Uterus (tissue), 2 donors: Measurements from ENCODE around the gene BICDL1.

Experiments
- CTCF ChIP-seq, 4 experiments: fragments of 200-600 bp in 2 of 4; fragments of 450-650 bp in 2 of 4; sonication (generic) in 2 of 4; IDR thresholded peaks; one replicate each; pipeline ENCODE4 v1.5.1; 2016 to 2019; ENCODE audit warnings: antibody characterized with exemption in 4 of 4, mild to moderate bottlenecking in 2 of 4, moderate library complexity in 1 of 4
- POLR2A ChIP-seq, 2 donors: fragments of 450-650 bp; IDR thresholded peaks; one replicate each; pipeline ENCODE4 v1.6.1; 2016; ENCODE audit warnings: antibody characterized with exemption in 2 of 2, mild to moderate bottlenecking in 1 of 2, moderate library complexity in 1 of 2

GRCh38 chr12:120015313-120015712 is 26.3 kb downstream of the BICDL1 start:
- TF ChIP-seq CTCF (IDR thresholded peaks at IDR 0.05) (no peak), POLR2A (IDR thresholded peaks at IDR 0.05) (no peak)
